T-cell (primary cell): Measurements from ENCODE around the gene PAF1. TPM values are rescaled to one million over a fixed set of nuclear protein-coding genes. Genes with fewer than 3 reads are reported as not detected.

Experiments
- ATAC-seq, 4 experiments: fragments of 200-7000 bp in 3 of 4; fragments of 150-1000 bp in 1 of 4; cut with Tn5 transposase; replicated peaks in 1 of 4; 1 replicate in 3 of 4; 2 replicates in 1 of 4; pipeline ENCODE4 v1.10.0; 2021; ENCODE audit warnings: moderate library complexity in 3 of 4, mild to moderate bottlenecking in 2 of 4, moderate number of reproducible peaks in 1 of 4
- CTCF ChIA-PET, 2 donors: fragments of 300-600 bp; sonication (Branson Sonifier 250); formaldehyde crosslinking; loops; one replicate each; lab custom pipeline; 2022; ENCODE audit warnings: antibody characterized with exemption in 2 of 2; lab: Charles Lee
- POLR2A ChIA-PET, 2 donors: fragments of 300-600 bp; sonication (Branson Sonifier 250); formaldehyde crosslinking; loops; one replicate each; lab custom pipeline; 2022; ENCODE audit warnings: antibody characterized with exemption in 2 of 2; lab: Charles Lee
- DNase-seq, 35 experiments: peaks; one replicate each; pipeline versions ENCODE4 v3.0.0 to v3.0.0-alpha.2; 2013 to 2023
- H3K27ac ChIP-seq: one replicate; pipeline ENCODE4 v1.5.1; 2013; ENCODE audit warnings: low read length
- H3K27me3 ChIP-seq, 2 experiments: replicated peaks in 1 of 2; 1 replicate in 1 of 2; 2 replicates in 1 of 2; pipeline versions ENCODE4 v1.6.1 to v1.7.0; 2013; ENCODE audit warnings: low read length in 1 of 2, mixed read lengths in 1 of 2; ENCODE audit not compliant: control insufficient read depth in 2 of 2, insufficient read depth in 2 of 2; ENCODE audit errors: extremely low read depth in 1 of 2
- H3K36me3 ChIP-seq, 2 donors: 1 replicate in 1 of 2; 2 replicates in 1 of 2; pipeline versions ENCODE4 v1.6.1 to v1.7.0; 2013; ENCODE audit warnings: low read length in 1 of 2; ENCODE audit not compliant: control insufficient read depth in 2 of 2, insufficient read depth in 1 of 2; ENCODE audit errors: extremely low read depth in 1 of 2
- H3K4me1 ChIP-seq, 2 experiments: 1 replicate in 1 of 2; 2 replicates in 1 of 2; pipeline versions ENCODE4 v1.6.1 to v1.7.0; 2013; ENCODE audit warnings: low read length in 2 of 2, mixed read lengths in 1 of 2; ENCODE audit not compliant: insufficient read depth in 2 of 2, control insufficient read depth in 1 of 2; ENCODE audit errors: extremely low read depth in 1 of 2
- H3K4me3 ChIP-seq, 2 donors: 1 replicate in 1 of 2; 2 replicates in 1 of 2; pipeline versions ENCODE4 v1.5.1 to v1.7.0; 2013; ENCODE audit warnings: mild to moderate bottlenecking in 2 of 2, low read length in 1 of 2, moderate library complexity in 1 of 2; ENCODE audit not compliant: control insufficient read depth in 1 of 2; ENCODE audit errors: extremely low read depth in 1 of 2
- H3K9me3 ChIP-seq: 2 replicates; pipeline ENCODE4 v1.7.0; 2013
- H3K27ac Mint-ChIP-seq, 2 donors: one replicate each; pipeline ENCODE4 v1.8.0; 2020 to 2021; ENCODE audit warnings: mild to moderate bottlenecking in 2 of 2, mixed read lengths in 2 of 2
- H3K27me3 Mint-ChIP-seq, 2 donors: one replicate each; pipeline ENCODE4 v1.8.0; 2021 to 2022; ENCODE audit warnings: mixed read lengths in 2 of 2
- H3K36me3 Mint-ChIP-seq: one replicate; pipeline ENCODE4 v1.8.0; 2021; ENCODE audit warnings: mixed read lengths
- H3K4me1 Mint-ChIP-seq, 3 donors: one replicate each; pipeline ENCODE4 v1.8.0; 2020 to 2022; ENCODE audit warnings: mixed read lengths in 3 of 3, mild to moderate bottlenecking in 1 of 3
- H3K4me3 Mint-ChIP-seq, 3 donors: one replicate each; pipeline ENCODE4 v1.8.0; 2020 to 2022; ENCODE audit warnings: mild to moderate bottlenecking in 3 of 3, mixed read lengths in 3 of 3, moderate library complexity in 3 of 3
- H3K9me3 Mint-ChIP-seq, 3 donors: one replicate each; pipeline ENCODE4 v1.8.0; 2020 to 2022; ENCODE audit warnings: mixed read lengths in 3 of 3
- WGBS: methylation state at CpG from one replicate; pipeline ENCODE4 v1.1.5; 2013; ENCODE audit warnings: missing lambda C conversion rate; ENCODE audit not compliant: insufficient coverage; 5-methylcytosine and 5-hydroxymethylcytosine counted together
- total RNA-seq, 35 experiments: library from RNA in 6 of 35; stranded (reverse) in 6 of 35; fragments of 120-200 nt in 1 of 35; gene quantifications; one replicate each; pipeline versions ENCODE4 v1.2.1 to v1.2.4 and lab custom pipeline; 2013 to 2026

The PAF1 gene
- total RNA-seq, 5 donors from 2014 or later (not counting 1 experiment from before 2014, with no cell fraction given): 43.0 to 96.1 (median 45.9) TPM

DNA sequence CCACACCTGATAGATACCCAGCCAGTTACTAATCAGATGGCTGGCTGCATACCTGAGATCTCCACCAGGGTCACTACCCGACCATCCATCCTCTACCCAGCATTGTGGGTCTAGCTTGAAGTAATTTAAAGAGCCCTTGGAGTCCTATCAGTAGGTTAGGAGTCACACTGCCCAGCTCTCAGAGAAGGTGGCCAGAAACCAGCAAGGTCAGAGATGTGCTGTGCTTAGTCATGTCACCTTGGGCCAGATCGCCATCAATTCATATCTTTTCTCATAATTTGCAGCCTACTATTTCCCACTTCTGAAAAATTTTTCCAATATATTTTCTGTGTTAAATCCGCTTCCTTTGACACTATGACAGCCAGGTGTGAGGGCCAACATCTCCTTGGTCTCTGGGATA is 34.8 kb downstream of the PAF1 start:
- peaks cover 17 to 82% of the 10 kb centered on the region in 2 donors for H3K36me3 ChIP-seq

DNA sequence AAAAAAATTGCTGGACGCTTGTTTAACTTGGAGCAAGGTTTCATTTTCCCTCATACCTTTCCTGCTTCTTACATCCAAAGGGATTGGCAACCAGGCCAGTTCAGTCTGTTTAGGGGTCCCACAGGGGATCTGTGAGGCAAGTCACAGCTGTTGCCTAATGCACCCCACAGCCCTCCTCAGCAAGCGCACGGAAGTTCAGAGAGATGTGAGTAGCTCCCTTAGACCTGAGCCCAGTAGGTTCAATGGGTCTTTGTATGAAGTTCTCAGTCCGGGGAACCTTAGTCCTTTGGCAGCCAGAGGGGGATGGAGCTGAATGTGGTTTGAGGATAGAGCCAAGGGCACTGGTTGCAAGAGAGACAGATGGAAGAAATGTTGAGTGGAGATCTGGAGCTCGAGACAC is 35.7 kb downstream of the PAF1 start:
- WGBS: 100% methylated on average over 2 of the region's 5 CpGs
- peaks cover 52% of the 10 kb centered on the region for H3K36me3 Mint-ChIP-seq
- ChIA-PET CTCF (interaction anchor here in 1 of 2 donors (1.0 kb wide), 1 partner anchor 14 kb away, joined by 3 read pairs; no protein-coding TSS in a partner anchor), POLR2A (interaction anchor here in 1 of 2 donors (0.5 kb wide), 1 partner anchor 75 kb away, joined by 3 read pairs; no protein-coding TSS in a partner anchor)
- H3K27me3 Mint-ChIP-seq: no peaks in the 10 kb centered on the region
- Histone ChIP-seq H3K27me3 (no peaks in the 10 kb centered on the region), H3K4me1 (no peaks in the 10 kb centered on the region), H3K4me3 (no peak overlapping the region), H3K27ac (no peak overlapping the region), H3K36me3 (peaks cover 17 to 74% of the 10 kb centered on the region in 2 donors), H3K9me3 (no peaks in the 10 kb centered on the region)
- ATAC-seq: no peak
- H3K9me3 Mint-ChIP-seq: no peaks in the 10 kb centered on the region
- peaks cover 6 to 15% (median 11%) of the 10 kb centered on the region in 3 donors for H3K4me1 Mint-ChIP-seq
- H3K27ac Mint-ChIP-seq: no peak overlapping the region
- no peak for DNase-seq
- H3K4me3 Mint-ChIP-seq: no peak overlapping the region

More for the DNA sequence above, 34.8 kb downstream of the PAF1 start:
- no CpG with 5 or more reads among the region's 3 CpGs for WGBS
- peaks cover 6 to 13% (median 11%) of the 10 kb centered on the region in 3 donors for H3K4me1 Mint-ChIP-seq
- Histone ChIP-seq H3K27me3 (no peaks in the 10 kb centered on the region), H3K4me3 (no peak overlapping the region), H3K9me3 (no peaks in the 10 kb centered on the region), H3K4me1 (no peaks in the 10 kb centered on the region), H3K27ac (no peak overlapping the region)
- ATAC-seq: no peak
- POLR2A ChIA-PET: interaction anchor here (0.6 to 0.7 kb wide), 2 partner anchors 14 to 1992 kb away, joined by 3 to 10 read pairs; partner anchors contain the start of gene SAMD4B (in 1 of the 2)
- CTCF ChIA-PET: interaction anchor here in 1 of 2 donors (1.0 kb wide), 1 partner anchor 13 kb away, joined by 3 read pairs; no protein-coding TSS in a partner anchor
- no peak overlapping the region for H3K27ac Mint-ChIP-seq
- no peak overlapping the region for H3K4me3 Mint-ChIP-seq
- peaks cover 58% of the 10 kb centered on the region for H3K36me3 Mint-ChIP-seq
- H3K9me3 Mint-ChIP-seq: no peaks in the 10 kb centered on the region
- no peak for DNase-seq
- H3K27me3 Mint-ChIP-seq: no peaks in the 10 kb centered on the region

DNA sequence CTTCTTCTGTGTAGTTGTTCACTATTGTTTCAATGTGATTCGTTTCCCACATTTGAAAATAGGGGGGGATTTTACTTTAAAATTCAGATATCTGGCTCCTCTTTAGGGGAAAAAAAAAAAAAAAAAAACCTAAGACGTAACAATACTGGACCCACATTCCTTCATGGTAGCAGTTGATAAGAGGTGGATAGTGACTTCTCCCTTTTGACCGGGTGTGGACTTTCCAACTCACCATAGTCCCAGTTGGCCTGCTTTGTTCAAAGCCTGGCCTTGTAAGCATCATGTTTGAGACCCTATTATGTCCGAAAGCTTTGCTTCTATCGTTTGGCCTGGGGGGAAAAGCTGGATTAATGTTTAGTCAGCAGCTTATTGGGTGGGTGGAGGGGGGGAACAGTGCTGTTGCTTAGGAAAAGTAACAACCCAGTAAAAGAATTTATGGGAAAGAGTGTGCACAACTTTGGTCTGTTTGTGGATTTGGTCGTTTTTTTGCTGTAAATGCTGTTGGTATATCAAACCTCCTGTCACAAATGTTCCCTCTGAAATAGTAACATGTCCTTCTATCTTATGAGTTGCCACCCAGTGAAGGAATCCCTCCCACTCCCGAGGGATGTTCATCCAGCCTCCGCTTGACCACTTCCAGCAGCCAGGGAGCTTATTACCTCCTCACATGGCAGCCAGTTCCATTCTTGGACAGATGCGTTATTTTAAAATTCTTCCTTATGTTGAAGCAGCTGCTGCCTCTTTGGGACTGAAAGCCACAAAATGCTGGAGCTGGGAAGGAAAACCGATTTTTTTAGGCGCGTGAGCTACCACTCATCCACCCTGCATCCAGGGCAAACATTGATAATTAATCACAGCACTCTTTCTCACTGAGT is 38.3 kb downstream of the PAF1 start:
- ChIA-PET POLR2A (interaction anchor here in 1 of 2 donors (0.5 kb wide), 1 partner anchor 57 kb away, joined by 9 read pairs; no protein-coding TSS in a partner anchor), CTCF (interaction anchor here (0.6 to 1.8 kb wide), 3 partner anchors 59 to 498 kb away, joined by 3 to 6 read pairs (median 4); partner anchors contain the start of genes DYRK1B (in 1 of the 2) and PLEKHG2 (in 1 of the 2))
- no peak overlapping the region for H3K27ac Mint-ChIP-seq
- DNase-seq: no peak
- no peak for ATAC-seq
- no peaks in the 10 kb centered on the region for H3K27me3 ChIP-seq
- H3K4me1 Mint-ChIP-seq: peaks cover 19 to 34% (median 23%) of the 10 kb centered on the region in 3 donors
- no peak overlapping the region for H3K4me3 Mint-ChIP-seq
- H3K4me1 ChIP-seq: no peaks in the 10 kb centered on the region
- H3K9me3 Mint-ChIP-seq: no peaks in the 10 kb centered on the region
- H3K9me3 ChIP-seq: no peaks in the 10 kb centered on the region
- no peak overlapping the region for H3K4me3 ChIP-seq
- no peaks in the 10 kb centered on the region for H3K27me3 Mint-ChIP-seq
- H3K36me3 Mint-ChIP-seq: peaks cover 52% of the 10 kb centered on the region
- 100% methylated on average over 3 of the region's 12 CpGs for WGBS
- no peak overlapping the region for H3K27ac ChIP-seq
- H3K36me3 ChIP-seq: peaks cover 19 to 62% of the 10 kb centered on the region in 2 donors

DNA sequence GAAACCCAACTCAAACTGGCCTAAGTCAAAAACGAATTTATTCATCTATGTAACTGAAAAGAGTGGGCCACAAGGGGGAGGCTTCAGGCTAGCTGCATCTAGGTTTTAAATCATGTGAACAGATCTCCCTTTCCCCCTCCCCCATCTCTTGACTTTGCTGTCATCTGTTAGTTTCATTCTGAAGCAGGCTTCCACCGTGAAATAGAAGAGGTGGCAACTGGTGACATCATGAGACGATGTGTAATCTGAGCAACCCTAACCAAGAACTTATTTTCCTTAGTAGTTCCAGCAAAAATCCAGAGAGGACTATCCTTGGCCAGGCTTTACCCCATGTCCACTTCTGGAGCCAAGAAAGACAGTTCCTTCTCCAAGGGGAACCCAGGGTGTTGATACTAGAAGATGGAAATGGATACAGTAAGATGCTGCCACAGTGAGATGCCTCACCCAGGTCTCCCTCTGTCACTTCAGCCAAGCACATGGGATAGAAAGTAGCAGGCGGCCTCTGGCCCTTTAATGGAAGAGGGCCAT is 39.3 kb downstream of the PAF1 start:
- ATAC-seq (peak in 1 of 4 experiments; percentile 69), DNase-seq (peak in 7 of 35 experiments; percentile 5 to 46 (median 10))
- Histone ChIP-seq H3K9me3 (no peaks in the 10 kb centered on the region), H3K27me3 (no peaks in the 10 kb centered on the region), H3K36me3 (peaks cover 11 to 60% of the 10 kb centered on the region in 2 donors), H3K27ac (no peak overlapping the region), H3K4me1 (no peaks in the 10 kb centered on the region), H3K4me3 (no peak overlapping the region)
- whole genome bisulfite sequencing: no CpG with 5 or more reads among the region's 4 CpGs
- ChIA-PET POLR2A (no interaction called here), CTCF (no interaction called here)
- H3K36me3 Mint-ChIP-seq: peaks cover 46% of the 10 kb centered on the region
- no peaks in the 10 kb centered on the region for H3K27me3 Mint-ChIP-seq
- peak overlapping the region in 1 of 2 donors; percentile 6 for H3K27ac Mint-ChIP-seq
- H3K9me3 Mint-ChIP-seq: no peaks in the 10 kb centered on the region
- no peak overlapping the region for H3K4me3 Mint-ChIP-seq
- H3K4me1 Mint-ChIP-seq: peaks cover 29 to 43% (median 31%) of the 10 kb centered on the region in 3 donors

DNA sequence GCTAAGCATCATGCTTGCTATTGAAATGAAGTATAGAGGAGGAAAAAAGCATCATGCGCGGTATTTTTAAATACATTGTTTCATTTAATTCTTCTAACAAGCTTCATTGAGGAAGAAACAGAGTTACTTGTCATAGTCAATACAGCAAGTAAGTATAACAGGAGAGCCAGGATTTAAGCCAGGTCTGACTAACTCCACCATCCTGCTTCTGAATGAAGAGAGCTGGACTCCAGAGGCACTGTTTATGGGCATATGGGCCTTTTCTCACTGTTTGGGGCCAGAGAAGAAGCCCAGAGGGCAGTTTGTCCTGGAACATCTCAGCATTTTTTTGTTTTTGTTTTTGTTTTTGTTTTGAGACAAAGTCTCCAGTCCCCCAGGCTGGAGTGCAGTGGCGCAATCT is 40.8 kb downstream of the PAF1 start:
- CTCF ChIA-PET: no interaction called here
- Mint-ChIP-seq H3K27me3 (no peaks in the 10 kb centered on the region), H3K36me3 (peaks cover 38% of the 10 kb centered on the region), H3K9me3 (no peaks in the 10 kb centered on the region), H3K4me1 (peaks cover 43 to 57% (median 46%) of the 10 kb centered on the region in 3 donors), H3K4me3 (no peak overlapping the region), H3K27ac (no peak overlapping the region)
- Histone ChIP-seq H3K36me3 (peaks cover 16 to 60% of the 10 kb centered on the region in 2 donors), H3K27ac (no peak overlapping the region), H3K4me1 (peaks cover 2 to 5% of the 10 kb centered on the region in 2 experiments), H3K4me3 (no peak overlapping the region), H3K27me3 (no peaks in the 10 kb centered on the region), H3K9me3 (no peaks in the 10 kb centered on the region)
- DNase-seq: no peak
- no peak for ATAC-seq
- POLR2A ChIA-PET: no interaction called here
- no CpG with 5 or more reads among the region's 3 CpGs for WGBS

DNA sequence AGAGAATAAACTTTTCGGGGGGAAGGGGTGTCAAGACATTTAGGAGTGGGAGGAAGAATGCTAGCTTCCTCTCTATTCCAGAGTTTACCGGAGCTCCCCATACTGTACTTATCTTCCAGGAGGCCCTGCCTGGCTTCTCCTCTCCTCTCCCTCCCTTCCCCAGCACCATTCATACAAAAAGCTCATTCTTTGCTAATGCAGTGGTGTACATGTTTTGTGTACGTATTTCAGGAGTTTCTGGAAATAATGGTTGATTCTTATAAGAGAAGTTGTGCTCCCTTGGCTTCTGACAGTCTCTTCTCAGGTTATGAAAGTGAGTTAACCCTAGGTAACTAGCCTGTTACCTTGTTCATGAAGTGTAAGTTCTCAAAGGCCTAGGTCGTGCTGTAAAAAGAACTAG is 41.6 kb downstream of the PAF1 start:
- no peak overlapping the region for H3K27ac Mint-ChIP-seq
- WGBS: no CpG with 5 or more reads among the region's 4 CpGs
- no peak overlapping the region for H3K4me3 Mint-ChIP-seq
- Histone ChIP-seq H3K27me3 (no peaks in the 10 kb centered on the region), H3K4me3 (no peak overlapping the region), H3K27ac (no peak overlapping the region), H3K9me3 (no peaks in the 10 kb centered on the region), H3K4me1 (peaks cover 2 to 12% of the 10 kb centered on the region in 2 experiments), H3K36me3 (peaks cover 16 to 53% of the 10 kb centered on the region in 2 donors)
- H3K27me3 Mint-ChIP-seq: no peaks in the 10 kb centered on the region
- ChIA-PET CTCF (no interaction called here), POLR2A (interaction anchor here in 1 of 2 donors (0.5 kb wide), 1 partner anchor 378 kb away, joined by 8 read pairs; no protein-coding TSS in a partner anchor)
- no peaks in the 10 kb centered on the region for H3K9me3 Mint-ChIP-seq
- ATAC-seq (no peak), DNase-seq (no peak)
- peaks cover 37% of the 10 kb centered on the region for H3K36me3 Mint-ChIP-seq
- H3K4me1 Mint-ChIP-seq: peaks cover 52 to 66% (median 54%) of the 10 kb centered on the region in 3 donors
